GM12878 (cell line): ENCODE data around the gene GGNBP2. TPM values are rescaled to one million over a fixed set of nuclear protein-coding genes. Genes with fewer than 3 reads are reported as not detected.

Experiments
- ATF7 ChIP-seq: fragments of 450-650 bp; IDR thresholded peaks from 2 replicates; pipeline ENCODE4 v1.6.1; 2016; ENCODE audit warnings: low read depth, mild to moderate bottlenecking
- EP300 ChIP-seq, 2 experiments: fragments of 150-350 bp in 1 of 2; IDR thresholded peaks; 2 replicates each; pipeline ENCODE4 v1.6.1; 2011 to 2012; ENCODE audit warnings: low read depth in 2 of 2, low read length in 2 of 2, borderline replicate concordance in 1 of 2, improper control_type of control experiment in 1 of 2, inconsistent platforms in 1 of 2; ENCODE audit not compliant: control insufficient read depth in 1 of 2
- JUNB ChIP-seq: IDR thresholded peaks from 2 replicates; pipeline ENCODE4 v1.6.1; 2016; ENCODE audit warnings: antibody characterized with exemption, mild to moderate bottlenecking
- JUND ChIP-seq: IDR thresholded peaks from 2 replicates; pipeline ENCODE4 v1.6.1; 2012; ENCODE audit warnings: low read depth, mild to moderate bottlenecking, low read length, improper control_type of control experiment, moderate library complexity
- KAT2A ChIP-seq: conservative IDR thresholded peaks from 2 replicates; pipeline ENCODE4 v1.6.1; 2011; ENCODE audit warnings: low read depth, low read length; ENCODE audit not compliant: control insufficient read depth
- KLF5 ChIP-seq: fragments of 450-650 bp; IDR thresholded peaks from 2 replicates; pipeline ENCODE4 v1.6.1; 2014; ENCODE audit warnings: mild to moderate bottlenecking; ENCODE audit not compliant: partially characterized antibody
- MLLT1 ChIP-seq: fragments of 450-650 bp; IDR thresholded peaks from 2 replicates; pipeline ENCODE4 v1.6.1; 2016; ENCODE audit warnings: mild to moderate bottlenecking
- NRF1 ChIP-seq: conservative IDR thresholded peaks from 2 replicates; pipeline ENCODE4 v1.6.1; 2011; ENCODE audit warnings: mild to moderate bottlenecking, low read depth, low read length, improper control_type of control experiment
- PAX5 ChIP-seq: IDR thresholded peaks from 2 replicates; pipeline ENCODE4 v1.6.1; 2011; ENCODE audit warnings: low read depth, low read length, borderline replicate concordance
- PML ChIP-seq: IDR thresholded peaks from 2 replicates; pipeline ENCODE4 v1.6.1; 2012; ENCODE audit warnings: low read length, inconsistent platforms
- SRF ChIP-seq, 2 experiments: IDR thresholded peaks; 2 replicates each; pipeline ENCODE4 v1.6.1; 2011; ENCODE audit warnings: low read depth in 2 of 2, low read length in 2 of 2, mild to moderate bottlenecking in 1 of 2, moderate library complexity in 1 of 2
- WRNIP1 ChIP-seq: IDR thresholded peaks from 2 replicates; pipeline ENCODE4 v1.6.1; 2011; ENCODE audit warnings: low read depth, low read length, improper control_type of control experiment, borderline replicate concordance
- ZBTB33 ChIP-seq: fragments of 450-650 bp; IDR thresholded peaks from 2 replicates; pipeline ENCODE4 v1.6.1; 2017; ENCODE audit warnings: mild to moderate bottlenecking
- ZNF217 ChIP-seq: fragments of 450-650 bp; IDR thresholded peaks from 2 replicates; pipeline ENCODE4 v1.6.1; 2017; ENCODE audit warnings: antibody characterized with exemption, mild to moderate bottlenecking
- ZNF24 ChIP-seq: fragments of 450-650 bp; IDR thresholded peaks from 2 replicates; pipeline ENCODE4 v1.6.1; 2017; ENCODE audit warnings: antibody characterized with exemption, mild to moderate bottlenecking
- ZSCAN29 ChIP-seq: fragments of 450-650 bp; IDR thresholded peaks from 2 replicates; pipeline ENCODE4 v1.6.1; 2017; ENCODE audit warnings: mild to moderate bottlenecking, moderate library complexity
- polyA plus RNA-seq, 11 experiments: library from polyadenylated mRNA; depleted of rRNA in 4 of 11; unstranded in 6 of 11; stranded (reverse) in 5 of 11; fragments of >200 nt; fragmentation: Nextera tagmentation in 4 of 11; fragmentation: Illumina TruSeq in 1 of 11; extraction: Ambion mirVana in 4 of 11; extraction: Trizol in 1 of 11; gene quantifications; 1 replicate in 1 of 11; 2 replicates in 10 of 11; pipeline versions ENCODE4 v1.2.1 to v1.2.3, GENCODE V29; 2011 to 2016; ENCODE audit warnings: inconsistent platforms in 2 of 11, missing spikeins in 2 of 11, low read depth in 1 of 11
- total RNA-seq, 4 experiments: library from RNA; depleted of rRNA in 3 of 4; stranded (reverse); fragments of >200 nt in 3 of 4; fragmentation: Illumina TruSeq in 1 of 4; extraction: Trizol in 1 of 4; gene quantifications; 2 replicates each; pipeline versions ENCODE4 v1.2.1 to v1.2.3, GENCODE V29; 2013 to 2021
- TF ChIP-seq, protein P1 (sequence below): fragments of 450-650 bp; formaldehyde crosslinking; IDR thresholded peaks from 2 replicates; pipeline ENCODE4 v1.5.0; 2022; ENCODE audit warnings: mild to moderate bottlenecking, missing genetic modification characterization
- TF ChIP-seq, protein P2 (sequence below): fragments of 450-650 bp; IDR thresholded peaks from 2 replicates; pipeline ENCODE4 v1.6.1; 2017; ENCODE audit warnings: mild to moderate bottlenecking, low read depth, inconsistent platforms; ENCODE audit not compliant: poor library complexity, severe bottlenecking
- TF ChIP-seq, protein P3 (sequence below): IDR thresholded peaks from 2 replicates; pipeline ENCODE4 v1.6.1; 2011; ENCODE audit warnings: mild to moderate bottlenecking, low read depth, low read length, moderate library complexity; ENCODE audit not compliant: insufficient replicate concordance

Gene GGNBP2
- total and polyA plus RNA-seq, 10 of the 15 experiments (the other 5 are each of a cell fraction or from before 2014, with no cell fraction given): 36.3 to 82.0 (median 50.0) TPM

GRCh38 chr17:36601303-36602029 is 56.7 kb downstream of the GGNBP2 start, which contains the start of gene MRM1 (continued):
- TF ChIP-seq, protein P1, sequence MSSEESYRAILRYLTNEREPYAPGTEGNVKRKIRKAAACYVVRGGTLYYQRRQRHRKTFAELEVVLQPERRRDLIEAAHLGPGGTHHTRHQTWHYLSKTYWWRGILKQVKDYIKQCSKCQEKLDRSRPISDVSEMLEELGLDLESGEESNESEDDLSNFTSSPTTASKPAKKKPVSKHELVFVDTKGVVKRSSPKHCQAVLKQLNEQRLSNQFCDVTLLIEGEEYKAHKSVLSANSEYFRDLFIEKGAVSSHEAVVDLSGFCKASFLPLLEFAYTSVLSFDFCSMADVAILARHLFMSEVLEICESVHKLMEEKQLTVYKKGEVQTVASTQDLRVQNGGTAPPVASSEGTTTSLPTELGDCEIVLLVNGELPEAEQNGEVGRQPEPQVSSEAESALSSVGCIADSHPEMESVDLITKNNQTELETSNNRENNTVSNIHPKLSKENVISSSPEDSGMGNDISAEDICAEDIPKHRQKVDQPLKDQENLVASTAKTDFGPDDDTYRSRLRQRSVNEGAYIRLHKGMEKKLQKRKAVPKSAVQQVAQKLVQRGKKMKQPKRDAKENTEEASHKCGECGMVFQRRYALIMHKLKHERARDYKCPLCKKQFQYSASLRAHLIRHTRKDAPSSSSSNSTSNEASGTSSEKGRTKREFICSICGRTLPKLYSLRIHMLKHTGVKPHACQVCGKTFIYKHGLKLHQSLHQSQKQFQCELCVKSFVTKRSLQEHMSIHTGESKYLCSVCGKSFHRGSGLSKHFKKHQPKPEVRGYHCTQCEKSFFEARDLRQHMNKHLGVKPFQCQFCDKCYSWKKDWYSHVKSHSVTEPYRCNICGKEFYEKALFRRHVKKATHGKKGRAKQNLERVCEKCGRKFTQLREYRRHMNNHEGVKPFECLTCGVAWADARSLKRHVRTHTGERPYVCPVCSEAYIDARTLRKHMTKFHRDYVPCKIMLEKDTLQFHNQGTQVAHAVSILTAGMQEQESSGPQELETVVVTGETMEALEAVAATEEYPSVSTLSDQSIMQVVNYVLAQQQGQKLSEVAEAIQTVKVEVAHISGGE: peak; percentile 63
- no peak for TF ChIP-seq JUNB
- no peak for TF ChIP-seq KLF5
- no peak for TF ChIP-seq ZNF217
- no peak for TF ChIP-seq JUND
- TF ChIP-seq, protein P2, sequence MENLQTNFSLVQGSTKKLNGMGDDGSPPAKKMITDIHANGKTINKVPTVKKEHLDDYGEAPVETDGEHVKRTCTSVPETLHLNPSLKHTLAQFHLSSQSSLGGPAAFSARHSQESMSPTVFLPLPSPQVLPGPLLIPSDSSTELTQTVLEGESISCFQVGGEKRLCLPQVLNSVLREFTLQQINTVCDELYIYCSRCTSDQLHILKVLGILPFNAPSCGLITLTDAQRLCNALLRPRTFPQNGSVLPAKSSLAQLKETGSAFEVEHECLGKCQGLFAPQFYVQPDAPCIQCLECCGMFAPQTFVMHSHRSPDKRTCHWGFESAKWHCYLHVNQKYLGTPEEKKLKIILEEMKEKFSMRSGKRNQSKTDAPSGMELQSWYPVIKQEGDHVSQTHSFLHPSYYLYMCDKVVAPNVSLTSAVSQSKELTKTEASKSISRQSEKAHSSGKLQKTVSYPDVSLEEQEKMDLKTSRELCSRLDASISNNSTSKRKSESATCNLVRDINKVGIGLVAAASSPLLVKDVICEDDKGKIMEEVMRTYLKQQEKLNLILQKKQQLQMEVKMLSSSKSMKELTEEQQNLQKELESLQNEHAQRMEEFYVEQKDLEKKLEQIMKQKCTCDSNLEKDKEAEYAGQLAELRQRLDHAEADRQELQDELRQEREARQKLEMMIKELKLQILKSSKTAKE: no peak
- no peak for TF ChIP-seq ZSCAN29
- TF ChIP-seq PML: peak; percentile 94; the same call in 1 of the 2 replicates
- TF ChIP-seq ATF7: no peak
- no peak for TF ChIP-seq KAT2A
- TF ChIP-seq PAX5: no peak; the same call in 1 of the 2 replicates
- TF ChIP-seq, protein P3, sequence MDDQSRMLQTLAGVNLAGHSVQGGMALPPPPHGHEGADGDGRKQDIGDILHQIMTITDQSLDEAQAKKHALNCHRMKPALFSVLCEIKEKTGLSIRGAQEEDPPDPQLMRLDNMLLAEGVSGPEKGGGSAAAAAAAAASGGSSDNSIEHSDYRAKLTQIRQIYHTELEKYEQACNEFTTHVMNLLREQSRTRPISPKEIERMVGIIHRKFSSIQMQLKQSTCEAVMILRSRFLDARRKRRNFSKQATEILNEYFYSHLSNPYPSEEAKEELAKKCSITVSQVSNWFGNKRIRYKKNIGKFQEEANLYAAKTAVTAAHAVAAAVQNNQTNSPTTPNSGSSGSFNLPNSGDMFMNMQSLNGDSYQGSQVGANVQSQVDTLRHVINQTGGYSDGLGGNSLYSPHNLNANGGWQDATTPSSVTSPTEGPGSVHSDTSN: no peak
- TF ChIP-seq NRF1: peak; percentile 71
- peak in 1 of 2 experiments; percentile 67; a peak in 1 of 4 replicates for TF ChIP-seq SRF (IDR thresholded peaks at IDR 0.05; ENCODE audit: low read depth in 2 of 2, low read length in 2 of 2)
- no peak for TF ChIP-seq WRNIP1
- TF ChIP-seq ZBTB33: no peak
- no peak for TF ChIP-seq ZNF24
- TF ChIP-seq EP300 (IDR thresholded peaks at IDR 0.05; ENCODE audit: borderline replicate concordance in 1 of 2, control insufficient read depth in 1 of 2, low read depth in 2 of 2, low read length in 2 of 2): peak in 1 of 2 experiments; percentile 25; a peak in 1 of 4 replicates
- TF ChIP-seq MLLT1: peak; percentile 98
